GM18505 (cell line): ENCODE measurements around the gene POLN.

ENCODE experiments used
- ATAC-seq: cut with Tn5 transposase; IDR thresholded peaks from one replicate; pipeline ENCODE4 v1.9.1; 2021; ENCODE audit not compliant: unreplicated experiment
- POLR2A ChIP-seq: IDR thresholded peaks from 4 replicates; pipeline ENCODE4 v1.6.1; 2011; ENCODE audit warnings: borderline replicate concordance; ENCODE audit not compliant: insufficient read depth, insufficient read length; ENCODE audit errors: extremely low read depth

Gene POLN

GRCh38 chr4:2264481-2265041 lies 22.6 kb upstream of the POLN start:
- ATAC-seq: no peak
- no peak for TF ChIP-seq POLR2A

- no peak for ATAC-seq
These were observed 22.0 kb upstream of the POLN start for GRCh38 chr4:2263926-2264321.

GRCh38 chr4:2262944-2263250 lies 21.0 kb upstream of the POLN start:
- no peak for TF ChIP-seq POLR2A
- no peak for ATAC-seq

More at GRCh38 chr4:2263926-2264321, 22.0 kb upstream of the POLN start:
- TF ChIP-seq POLR2A: no peak

- peak; percentile 93 for TF ChIP-seq POLR2A
- ATAC-seq: peak; percentile 85
These were observed 20.4 kb upstream of the POLN start for GRCh38 chr4:2262145-2262943.

- no peak for TF ChIP-seq POLR2A
- peak; percentile 6 for ATAC-seq
These were observed 19.9 kb upstream of the POLN start, which contains the start of gene MXD4 for GRCh38 chr4:2261853-2262144. MXD4 (minus strand) TSS chr4:2262109; CDS start chr4:2261980, 129 bp downstream.

- no peak for TF ChIP-seq POLR2A
- peak; percentile 28 for ATAC-seq
These were observed 19.4 kb upstream of the POLN start for GRCh38 chr4:2261110-2261852.

- TF ChIP-seq POLR2A: no peak
- ATAC-seq: no peak
These were observed 18.6 kb upstream of the POLN start for GRCh38 chr4:2260344-2261109.

GRCh38 chr4:2259541-2260343 lies 17.8 kb upstream of the POLN start:
- ATAC-seq: no peak
- no peak for TF ChIP-seq POLR2A

- no peak for ATAC-seq
- no peak for TF ChIP-seq POLR2A
These were observed 17.2 kb upstream of the POLN start for GRCh38 chr4:2259036-2259540.

- TF ChIP-seq POLR2A: no peak
- ATAC-seq: no peak
These were observed 16.4 kb upstream of the POLN start for GRCh38 chr4:2258091-2259035.

- ATAC-seq: no peak
- no peak for TF ChIP-seq POLR2A
These were observed 15.6 kb upstream of the POLN start for GRCh38 chr4:2257361-2258081.
